Body of pancreas (tissue), 4 donors: Measurements from ENCODE around the gene MAGED1. TPM values are rescaled to one million over a fixed set of nuclear protein-coding genes. Genes with fewer than 3 reads are reported as not detected.

ENCODE experiments used
- ATAC-seq: fragments of 150-250 bp; one replicate; pipeline ENCODE4 v1.9.1; 2016
- DNase-seq, 4 donors: peaks; one replicate each; pipeline ENCODE4 v3.0.0-alpha.2; 2019
- H3K27ac ChIP-seq, 4 donors: fragments of 200-600 bp; sonication (generic); 1 replicate in 3 of 4; 2 replicates in 1 of 4; pipeline versions ENCODE4 v1.5.1 to v1.6.1; 2016 to 2019; ENCODE audit warnings: mild to moderate bottlenecking in 1 of 4, mixed read lengths in 1 of 4, moderate library complexity in 1 of 4
- H3K27me3 ChIP-seq, 2 donors: fragments of 200-600 bp; sonication (generic); one replicate each; pipeline ENCODE4 v1.6.0; 2016; ENCODE audit warnings: mild to moderate bottlenecking in 1 of 2
- H3K36me3 ChIP-seq, 2 donors: fragments of 200-600 bp; sonication (generic); replicated peaks in 1 of 2; 2 replicates each; pipeline ENCODE4 v1.5.1; 2016; ENCODE audit warnings: low read depth in 2 of 2; ENCODE audit not compliant: insufficient read depth in 1 of 2
- H3K4me1 ChIP-seq: fragments of 200-600 bp; sonication (generic); one replicate; pipeline ENCODE4 v1.6.0; 2016
- H3K4me3 ChIP-seq, 2 donors: fragments of 200-600 bp; sonication (generic); 1 replicate in 1 of 2; 2 replicates in 1 of 2; pipeline ENCODE4 v1.5.1; 2016 to 2019
- H3K9me3 ChIP-seq, 3 donors: fragments of 200-600 bp; sonication (generic); 1 replicate in 2 of 3; 2 replicates in 1 of 3; pipeline ENCODE4 v1.5.1; 2016
- POLR2A ChIP-seq, 3 donors: fragments of 450-650 bp; IDR thresholded peaks; one replicate each; pipeline ENCODE4 v1.6.1; 2016; ENCODE audit warnings: antibody characterized with exemption in 3 of 3, mild to moderate bottlenecking in 2 of 3
- WGBS, 2 donors: methylation state at CpG; one replicate each; pipeline ENCODE4 v1.1.5; 2017; 5-methylcytosine and 5-hydroxymethylcytosine counted together
- intact Hi-C: fragments of 100-400 bp; cut with DNase I; formaldehyde crosslinking; loops from one replicate; pipeline ENCODE4 v1.15.1; 2023
- total RNA-seq, 2 donors: library from RNA; depleted of rRNA; stranded (reverse); fragments of >200 nt; gene quantifications; one replicate each; pipeline ENCODE4 v1.1.0, GENCODE V29; 2016
- TF ChIP-seq, protein P1 (sequence below), 7 experiments: fragments of 450-650 bp in 4 of 7; fragments of 200-600 bp in 3 of 7; sonication (generic) in 3 of 7; IDR thresholded peaks; one replicate each; pipeline ENCODE4 v1.5.1; 2016 to 2019; ENCODE audit warnings: antibody characterized with exemption in 7 of 7

Gene MAGED1
- total RNA-seq, 2 donors from 2014 or later = 45.7 to 53.1 TPM

GRCh38 chrX:51852621-51853020, 40.8 kb upstream of the MAGED1 start:
- TF ChIP-seq, protein P1, sequence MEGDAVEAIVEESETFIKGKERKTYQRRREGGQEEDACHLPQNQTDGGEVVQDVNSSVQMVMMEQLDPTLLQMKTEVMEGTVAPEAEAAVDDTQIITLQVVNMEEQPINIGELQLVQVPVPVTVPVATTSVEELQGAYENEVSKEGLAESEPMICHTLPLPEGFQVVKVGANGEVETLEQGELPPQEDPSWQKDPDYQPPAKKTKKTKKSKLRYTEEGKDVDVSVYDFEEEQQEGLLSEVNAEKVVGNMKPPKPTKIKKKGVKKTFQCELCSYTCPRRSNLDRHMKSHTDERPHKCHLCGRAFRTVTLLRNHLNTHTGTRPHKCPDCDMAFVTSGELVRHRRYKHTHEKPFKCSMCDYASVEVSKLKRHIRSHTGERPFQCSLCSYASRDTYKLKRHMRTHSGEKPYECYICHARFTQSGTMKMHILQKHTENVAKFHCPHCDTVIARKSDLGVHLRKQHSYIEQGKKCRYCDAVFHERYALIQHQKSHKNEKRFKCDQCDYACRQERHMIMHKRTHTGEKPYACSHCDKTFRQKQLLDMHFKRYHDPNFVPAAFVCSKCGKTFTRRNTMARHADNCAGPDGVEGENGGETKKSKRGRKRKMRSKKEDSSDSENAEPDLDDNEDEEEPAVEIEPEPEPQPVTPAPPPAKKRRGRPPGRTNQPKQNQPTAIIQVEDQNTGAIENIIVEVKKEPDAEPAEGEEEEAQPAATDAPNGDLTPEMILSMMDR (IDR thresholded peaks at IDR 0.05) = no peak
- no peak for TF ChIP-seq POLR2A (IDR thresholded peaks at IDR 0.05)
- no peak for ATAC-seq
- intact Hi-C loops = no loop called here
- no peaks in the 10 kb centered on the region for H3K36me3 ChIP-seq
- H3K27me3 ChIP-seq = no peaks in the 10 kb centered on the region
- no peak for DNase-seq
- no peak overlapping the region for H3K4me3 ChIP-seq
- no peaks in the 10 kb centered on the region for H3K4me1 ChIP-seq
- WGBS, 2 donors = 93 to 94% methylated on average over 3 of the region's 3 CpGs
- no peak overlapping the region for H3K27ac ChIP-seq
- no peaks in the 10 kb centered on the region for H3K9me3 ChIP-seq

DNA sequence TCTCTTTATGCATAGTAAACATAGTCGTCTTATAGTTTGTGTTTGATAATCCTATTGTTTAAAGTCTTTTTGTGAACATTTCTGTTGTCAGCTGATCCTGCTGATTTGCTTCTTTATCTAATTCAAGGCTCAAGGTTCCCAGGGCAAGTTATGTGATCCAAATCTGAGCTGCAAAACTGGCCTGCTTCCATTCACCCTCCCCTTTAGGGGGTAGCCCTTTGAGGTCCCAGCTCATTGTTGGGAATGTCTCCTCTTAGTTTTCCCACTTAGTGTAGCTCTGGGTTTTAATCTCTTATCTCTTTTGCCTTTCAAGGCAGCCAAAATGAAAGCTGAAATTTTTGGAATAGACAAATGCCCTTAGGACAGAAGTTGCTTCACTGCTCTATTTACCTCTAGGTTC, 40.2 kb upstream of the MAGED1 start:
- no peak overlapping the region for H3K27ac ChIP-seq
- no peak overlapping the region for H3K4me3 ChIP-seq
- no peaks in the 10 kb centered on the region for H3K36me3 ChIP-seq
- no peak for DNase-seq
- H3K27me3 ChIP-seq = no peaks in the 10 kb centered on the region
- no peak for TF ChIP-seq POLR2A (IDR thresholded peaks at IDR 0.05)
- TF ChIP-seq, protein P1 (IDR thresholded peaks at IDR 0.05) = no peak
- WGBS, 2 donors = 21% methylated on average over 1 of the region's 1 CpG
- H3K9me3 ChIP-seq = no peaks in the 10 kb centered on the region
- intact Hi-C loops = no loop called here
- no peaks in the 10 kb centered on the region for H3K4me1 ChIP-seq
- no peak for ATAC-seq

- TF ChIP-seq POLR2A (IDR thresholded peaks at IDR 0.05) = no peak
- TF ChIP-seq, protein P1 (IDR thresholded peaks at IDR 0.05) = no peak
- DNase-seq (no peak), ATAC-seq (no peak)
- H3K4me3 ChIP-seq = no peak overlapping the region
- 94 to 97% methylated on average over 8 of the region's 8 CpGs for WGBS, 2 donors
- H3K27ac ChIP-seq = no peak overlapping the region
- no peaks in the 10 kb centered on the region for H3K27me3 ChIP-seq
- intact Hi-C loops = no loop called here
- no peaks in the 10 kb centered on the region for H3K9me3 ChIP-seq
- H3K4me1 ChIP-seq = no peaks in the 10 kb centered on the region
- H3K36me3 ChIP-seq = no peaks in the 10 kb centered on the region
Measured at GRCh38 chrX:51855698-51856097, 37.7 kb upstream of the MAGED1 start.

GRCh38 chrX:51857159-51857733, 36.2 kb upstream of the MAGED1 start:
- Histone ChIP-seq H3K27me3 (no peaks in the 10 kb centered on the region), H3K4me1 (no peaks in the 10 kb centered on the region), H3K4me3 (no peak overlapping the region), H3K27ac (no peak overlapping the region), H3K9me3 (no peaks in the 10 kb centered on the region), H3K36me3 (no peaks in the 10 kb centered on the region)
- intact Hi-C loops = no loop called here
- no peak for TF ChIP-seq POLR2A (IDR thresholded peaks at IDR 0.05)
- TF ChIP-seq, protein P1 (IDR thresholded peaks at IDR 0.05) = no peak
- no peak for ATAC-seq
- no peak for DNase-seq
- 93 to 94% methylated on average over 1 of the region's 1 CpG for WGBS, 2 donors

GRCh38 chrX:51860679-51861078, 32.7 kb upstream of the MAGED1 start:
- H3K36me3 ChIP-seq = no peaks in the 10 kb centered on the region
- no peak overlapping the region for H3K27ac ChIP-seq
- 0 to 7% methylated on average over 1 to 2 of the region's 2 CpGs for WGBS, 2 donors
- H3K4me3 ChIP-seq = no peak overlapping the region
- H3K27me3 ChIP-seq = no peaks in the 10 kb centered on the region
- H3K9me3 ChIP-seq = no peaks in the 10 kb centered on the region
- ATAC-seq = peak; percentile 45
- intact Hi-C loops = no loop called here
- TF ChIP-seq POLR2A (IDR thresholded peaks at IDR 0.05) = no peak
- TF ChIP-seq, protein P1 (IDR thresholded peaks at IDR 0.05) = peak in 4 of 7 experiments; percentile 34 to 53 (median 48)
- no peaks in the 10 kb centered on the region for H3K4me1 ChIP-seq
- peak; percentile 14 to 31 (median 16) for DNase-seq
